Type B pancreatic cell (in vitro differentiated cells): ENCODE data around the gene SLC8B1. TPM values are rescaled to one million over a fixed set of nuclear protein-coding genes. Genes with fewer than 3 reads are reported as not detected.

Source experiments
- DNase-seq: peaks from one replicate; pipeline ENCODE4 v3.0.0; 2021; ENCODE audit warnings: mixed read lengths; ENCODE audit not compliant: unreplicated experiment; ENCODE audit errors: extremely low spot score
- H3K27ac Mint-ChIP-seq: 2 replicates; pipeline ENCODE4 v1.8.0; 2021; ENCODE audit warnings: mild to moderate bottlenecking, mixed read lengths
- H3K27me3 Mint-ChIP-seq: 2 replicates; pipeline ENCODE4 v1.8.0; 2021; ENCODE audit warnings: mixed read lengths
- H3K36me3 Mint-ChIP-seq: 2 replicates; pipeline ENCODE4 v1.8.0; 2021; ENCODE audit warnings: mixed read lengths
- H3K4me1 Mint-ChIP-seq: one replicate; pipeline ENCODE4 v1.8.0; 2021; ENCODE audit warnings: mixed read lengths; ENCODE audit not compliant: unreplicated experiment
- H3K4me3 Mint-ChIP-seq: 2 replicates; pipeline ENCODE4 v1.8.0; 2021; ENCODE audit warnings: mild to moderate bottlenecking, mixed read lengths
- H3K9me3 Mint-ChIP-seq: 2 replicates; pipeline ENCODE4 v1.8.0; 2021; ENCODE audit warnings: mixed read lengths
- long read RNA-seq: library from polyadenylated mRNA; unstranded; transcript quantifications from one replicate; pipeline ENCODE4 v2.0.0, GENCODE V29; 2020
- total RNA-seq: library from RNA; stranded (reverse); gene quantifications from 2 replicates; pipeline ENCODE4 v1.2.1, GENCODE V29; 2021; ENCODE audit warnings: low replicate concordance
- TF ChIP-seq, protein P1 (sequence below): fragments of 200-600 bp; sonication (generic); conservative IDR thresholded peaks from 2 replicates; pipeline ENCODE4 v1.5.0; 2021; ENCODE audit warnings: antibody characterized with exemption, mild to moderate bottlenecking

SLC8B1 gene
- total RNA-seq, result 29.6 and 77.7 TPM in 2 replicates
- long read RNA-seq, partial matches to known transcripts, result 80 of 103 reads
- long read RNA-seq, other reads (novel, unspliced or antisense), result 20 of 103 reads

GRCh38 chr12:113334786-113335539, at the start of gene SLC8B1:
Gene SLC8B1 (minus strand): TSS chr12:113335109. CDS start chr12:113332878, 2,231 bp downstream.
- Mint-ChIP-seq H3K27me3 (peaks cover 15% of the 10 kb centered on the region), H3K9me3 (no peaks in the 10 kb centered on the region), H3K4me1 (peaks cover 5% of the 10 kb centered on the region), H3K27ac (peak within 1 kb of the TSS; percentile 90), H3K4me3 (peak within 1 kb of the TSS; percentile 92), H3K36me3 (peaks cover 15% of the 10 kb centered on the region)
- peak; percentile 95 for DNase-seq
- TF ChIP-seq, protein P1, sequence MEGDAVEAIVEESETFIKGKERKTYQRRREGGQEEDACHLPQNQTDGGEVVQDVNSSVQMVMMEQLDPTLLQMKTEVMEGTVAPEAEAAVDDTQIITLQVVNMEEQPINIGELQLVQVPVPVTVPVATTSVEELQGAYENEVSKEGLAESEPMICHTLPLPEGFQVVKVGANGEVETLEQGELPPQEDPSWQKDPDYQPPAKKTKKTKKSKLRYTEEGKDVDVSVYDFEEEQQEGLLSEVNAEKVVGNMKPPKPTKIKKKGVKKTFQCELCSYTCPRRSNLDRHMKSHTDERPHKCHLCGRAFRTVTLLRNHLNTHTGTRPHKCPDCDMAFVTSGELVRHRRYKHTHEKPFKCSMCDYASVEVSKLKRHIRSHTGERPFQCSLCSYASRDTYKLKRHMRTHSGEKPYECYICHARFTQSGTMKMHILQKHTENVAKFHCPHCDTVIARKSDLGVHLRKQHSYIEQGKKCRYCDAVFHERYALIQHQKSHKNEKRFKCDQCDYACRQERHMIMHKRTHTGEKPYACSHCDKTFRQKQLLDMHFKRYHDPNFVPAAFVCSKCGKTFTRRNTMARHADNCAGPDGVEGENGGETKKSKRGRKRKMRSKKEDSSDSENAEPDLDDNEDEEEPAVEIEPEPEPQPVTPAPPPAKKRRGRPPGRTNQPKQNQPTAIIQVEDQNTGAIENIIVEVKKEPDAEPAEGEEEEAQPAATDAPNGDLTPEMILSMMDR, result no peak

GRCh38 chr12:113382206-113382605, 47.3 kb upstream of the SLC8B1 start:
- H3K27me3 Mint-ChIP-seq, result no peaks in the 10 kb centered on the region

GRCh38 chr12:113381220-113381619, 46.3 kb upstream of the SLC8B1 start:
- no peaks in the 10 kb centered on the region for H3K27me3 Mint-ChIP-seq
- no peaks in the 10 kb centered on the region for H3K9me3 Mint-ChIP-seq
- no peak overlapping the region for H3K4me3 Mint-ChIP-seq
- TF ChIP-seq, protein P1, result no peak
- H3K4me1 Mint-ChIP-seq, result peaks cover 3% of the 10 kb centered on the region
- no peak for DNase-seq
- peaks cover 10% of the 10 kb centered on the region for H3K36me3 Mint-ChIP-seq
- H3K27ac Mint-ChIP-seq, result no peak overlapping the region

More at GRCh38 chr12:113382206-113382605, 47.3 kb upstream of the SLC8B1 start:
- Mint-ChIP-seq H3K4me1 (peaks cover 3% of the 10 kb centered on the region), H3K27ac (no peak overlapping the region), H3K9me3 (no peaks in the 10 kb centered on the region), H3K4me3 (no peak overlapping the region), H3K36me3 (peaks cover 8% of the 10 kb centered on the region)
- DNase-seq, result no peak
- TF ChIP-seq, protein P1, result no peak

DNA sequence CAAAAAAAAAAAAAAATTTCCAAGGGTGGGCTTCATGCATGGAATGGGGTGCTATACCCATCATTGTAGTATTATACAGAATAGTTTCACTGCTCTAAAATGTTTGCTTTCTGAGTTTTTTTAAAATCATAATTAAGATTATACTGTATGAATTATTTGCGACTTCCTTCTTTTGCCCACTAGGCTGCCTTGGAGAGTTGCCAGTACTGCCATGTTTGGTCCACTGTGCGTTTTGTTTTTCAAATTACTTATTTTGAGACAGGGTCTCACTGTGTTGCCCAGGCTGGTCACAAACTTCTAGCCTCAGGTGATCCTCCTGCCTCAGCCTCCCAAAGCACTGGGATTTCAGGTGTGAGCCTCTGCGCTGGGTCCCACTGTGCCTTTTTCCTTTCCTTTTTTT, 43.4 kb upstream of the SLC8B1 start:
- DNase-seq, result no peak
- Mint-ChIP-seq H3K36me3 (peaks cover 16% of the 10 kb centered on the region), H3K27ac (no peak overlapping the region), H3K4me3 (no peak overlapping the region), H3K4me1 (peaks cover 3% of the 10 kb centered on the region), H3K9me3 (no peaks in the 10 kb centered on the region), H3K27me3 (no peaks in the 10 kb centered on the region)
- TF ChIP-seq, protein P1, result no peak

- H3K4me3 Mint-ChIP-seq, result no peak overlapping the region
- no peaks in the 10 kb centered on the region for H3K4me1 Mint-ChIP-seq
- no peak for DNase-seq
- peaks cover 20% of the 10 kb centered on the region for H3K36me3 Mint-ChIP-seq
- no peak overlapping the region for H3K27ac Mint-ChIP-seq
- no peaks in the 10 kb centered on the region for H3K27me3 Mint-ChIP-seq
- H3K9me3 Mint-ChIP-seq, result no peaks in the 10 kb centered on the region
- TF ChIP-seq, protein P1, result no peak
Measured at GRCh38 chr12:113374823-113375428, 40.0 kb upstream of the SLC8B1 start.
